Measurements from ENCODE around the gene RTF1.
A peak's percentile ranks its signal among the peaks of the same experiment; 100 is the strongest.
"Not testable (repeated sequence)": the region's sequence is repeated elsewhere in the genome, so short reads cannot be mapped to it uniquely, and the experiment has no call there.

Gene RTF1

GRCh38 chr15:41416742-41417417 lies at the start of gene RTF1:
RTF1 (plus strand) TSS chr15:41417095; CDS start chr15:41417116, 21 bp downstream.
- ATAC-seq = peak; percentile 92

DNA sequence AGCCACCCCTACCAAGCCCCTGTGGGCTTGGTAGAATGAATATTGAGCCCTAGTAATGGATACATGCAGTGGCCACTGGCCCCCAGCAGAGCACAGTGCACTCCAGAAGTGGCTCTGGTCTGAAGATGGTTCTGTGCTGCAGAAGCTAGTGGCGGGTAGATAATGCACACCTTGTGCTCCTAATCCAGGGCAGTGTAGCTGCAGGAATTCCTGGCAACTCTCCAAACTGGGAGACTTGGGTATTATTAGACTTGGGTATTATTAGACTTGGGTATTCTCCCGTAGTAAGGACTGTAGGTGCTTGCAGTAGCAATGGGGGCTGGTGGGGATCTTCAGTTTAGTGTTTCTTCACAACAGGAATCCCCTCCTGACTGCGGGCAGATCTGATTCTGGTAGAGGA lies 49.5 kb upstream of the RTF1 start:
- ATAC-seq = no peak

DNA sequence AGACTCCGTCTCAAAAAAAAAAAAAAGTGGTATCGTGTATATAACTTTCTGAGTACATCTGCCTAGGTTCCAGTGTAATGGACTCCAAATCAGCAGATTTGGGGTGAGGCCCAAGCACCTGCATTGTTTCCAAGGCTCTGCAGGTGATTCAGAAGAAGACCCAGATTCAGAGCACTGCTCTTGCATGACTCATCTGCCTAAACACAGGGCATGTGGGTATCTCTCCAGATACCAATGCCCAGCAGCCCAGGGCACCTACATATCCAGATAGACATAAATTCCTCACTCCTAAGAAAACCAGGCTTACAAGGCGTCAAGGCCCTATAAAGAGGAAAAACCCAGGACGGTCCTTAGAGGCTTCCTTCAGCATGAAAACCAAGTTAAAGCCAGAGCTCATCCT lies 38.9 kb upstream of the RTF1 start:
- ATAC-seq = no peak

DNA sequence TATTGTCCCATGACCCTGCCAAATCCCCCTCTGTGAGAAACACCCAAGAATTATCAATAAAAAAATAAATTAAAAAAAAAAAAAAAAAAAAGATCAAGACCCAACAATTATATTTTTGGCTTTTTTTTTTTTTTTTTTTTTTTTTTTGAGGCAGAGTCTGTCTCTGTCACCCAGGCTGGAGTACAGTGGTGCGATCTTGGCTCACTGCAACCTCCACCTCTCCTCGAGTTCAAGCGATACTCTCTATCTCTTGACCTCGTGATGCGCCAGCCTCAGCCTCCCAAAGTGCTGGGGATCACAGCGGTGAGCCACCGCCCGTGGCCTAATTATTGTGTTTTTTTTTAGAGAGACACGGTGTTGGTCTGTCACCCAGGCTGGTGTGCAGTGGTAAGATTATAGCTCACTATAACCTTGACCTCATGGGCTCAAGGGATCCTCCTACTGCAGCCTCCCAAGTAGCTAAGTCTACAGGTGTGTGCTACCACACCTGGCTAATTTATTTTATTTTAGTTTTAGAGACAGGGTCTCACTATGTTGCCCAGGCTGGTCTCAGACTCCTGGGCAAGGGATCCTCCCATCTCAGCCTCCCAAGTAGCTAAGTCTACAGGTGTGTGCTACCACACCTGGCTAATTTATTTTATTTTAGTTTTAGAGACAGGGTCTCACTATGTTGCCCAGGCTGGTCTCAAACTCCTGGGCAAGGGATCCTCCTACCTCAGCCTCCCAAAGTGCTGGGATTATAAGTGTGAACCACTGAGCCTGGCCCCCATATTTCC lies 32.7 kb upstream of the RTF1 start:
- not testable (repeated sequence) for ATAC-seq

DNA sequence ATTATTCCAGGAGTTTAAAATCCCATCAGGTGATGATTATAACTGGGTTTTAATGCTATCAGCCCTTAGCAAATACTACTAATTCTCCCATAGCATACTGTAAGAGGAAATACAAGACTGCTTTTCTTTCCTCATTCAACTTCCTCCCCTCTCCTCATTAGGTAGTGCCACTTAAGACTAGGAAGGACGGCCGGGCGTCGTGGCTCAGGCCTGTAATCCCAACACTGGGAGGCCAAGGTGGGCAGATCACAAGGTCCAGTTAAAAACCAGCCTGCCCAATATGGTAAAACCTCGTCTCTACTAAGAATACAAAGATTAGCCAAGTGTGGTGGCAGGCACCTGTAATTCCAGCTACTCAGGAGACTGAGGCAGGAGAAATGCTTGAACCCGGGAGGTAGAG lies 29.2 kb upstream of the RTF1 start:
- ATAC-seq = no peak

DNA sequence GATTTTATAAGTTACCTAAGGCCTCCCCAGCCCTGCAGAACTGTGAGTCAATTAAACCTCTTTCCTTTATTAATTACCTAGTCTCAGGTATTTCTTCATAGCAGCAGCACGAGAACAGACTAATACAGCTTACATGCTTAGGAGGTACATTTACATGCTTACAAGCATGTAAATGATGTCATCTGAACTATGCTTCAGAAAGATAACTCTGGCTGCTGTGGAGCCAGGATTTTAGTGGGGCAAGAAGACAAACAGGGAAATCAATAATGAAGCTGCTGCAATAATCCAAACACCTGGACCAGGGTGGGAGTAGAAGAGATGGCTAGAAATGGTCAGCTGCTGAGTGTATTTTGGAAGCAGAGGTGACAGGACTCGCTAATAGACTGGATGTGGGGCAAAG lies 24.2 kb upstream of the RTF1 start:
- no peak for ATAC-seq

GRCh38 chr15:41394924-41395323 lies 22.0 kb upstream of the RTF1 start:
- ATAC-seq = peak; percentile 80 to 86

DNA sequence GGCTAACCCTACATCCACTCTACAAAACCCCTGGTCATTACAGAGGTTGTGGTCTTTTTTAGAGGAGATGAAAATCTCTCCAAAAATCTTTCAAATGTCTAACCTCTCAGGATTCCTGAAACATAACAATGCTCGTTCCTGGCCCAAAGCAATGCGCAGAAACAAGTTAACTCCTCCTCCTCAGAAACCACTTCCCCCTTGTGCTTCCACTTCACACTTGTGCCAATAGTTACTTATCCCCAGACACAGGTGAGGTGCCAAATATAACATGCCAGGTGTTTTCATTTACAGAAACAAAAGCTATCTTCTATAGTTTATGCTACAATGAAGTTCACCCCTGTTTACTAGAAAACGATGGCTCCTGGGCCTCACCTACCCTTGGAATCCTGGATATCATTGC lies 20.8 kb upstream of the RTF1 start:
- no peak for ATAC-seq

GRCh38 chr15:41401904-41402267 lies 15.0 kb upstream of the RTF1 start:
- peak in 1 of 2 donors; percentile 3 for ATAC-seq

GRCh38 chr15:41407341-41407740 lies 9.6 kb upstream of the RTF1 start:
- no peak for ATAC-seq

DNA sequence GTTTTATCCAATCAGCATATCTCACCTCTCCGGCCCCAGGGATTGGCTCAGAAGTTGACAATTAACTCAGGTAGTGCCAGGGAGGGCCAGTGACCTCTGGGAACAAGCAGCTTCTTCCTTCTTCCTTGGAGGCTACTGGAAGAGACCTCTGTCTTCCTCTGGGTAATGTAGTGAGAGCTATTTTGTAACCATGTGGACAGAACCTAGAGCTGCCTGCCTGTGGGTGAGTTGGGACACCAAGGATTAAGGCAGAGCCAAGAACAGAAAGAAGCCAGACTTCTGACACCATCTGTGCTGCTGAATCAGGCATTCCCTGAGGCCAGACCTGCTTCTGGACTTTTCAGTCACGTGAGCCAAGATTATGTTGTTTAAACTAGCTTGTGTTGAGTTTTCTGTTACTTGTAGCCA lies 8.7 kb upstream of the RTF1 start:
- ATAC-seq = no peak

GRCh38 chr15:41411031-41411430 lies 5.9 kb upstream of the RTF1 start:
- no peak for ATAC-seq

- ATAC-seq = no peak
Measured at GRCh38 chr15:41411441-41411840, 5.5 kb upstream of the RTF1 start.

DNA sequence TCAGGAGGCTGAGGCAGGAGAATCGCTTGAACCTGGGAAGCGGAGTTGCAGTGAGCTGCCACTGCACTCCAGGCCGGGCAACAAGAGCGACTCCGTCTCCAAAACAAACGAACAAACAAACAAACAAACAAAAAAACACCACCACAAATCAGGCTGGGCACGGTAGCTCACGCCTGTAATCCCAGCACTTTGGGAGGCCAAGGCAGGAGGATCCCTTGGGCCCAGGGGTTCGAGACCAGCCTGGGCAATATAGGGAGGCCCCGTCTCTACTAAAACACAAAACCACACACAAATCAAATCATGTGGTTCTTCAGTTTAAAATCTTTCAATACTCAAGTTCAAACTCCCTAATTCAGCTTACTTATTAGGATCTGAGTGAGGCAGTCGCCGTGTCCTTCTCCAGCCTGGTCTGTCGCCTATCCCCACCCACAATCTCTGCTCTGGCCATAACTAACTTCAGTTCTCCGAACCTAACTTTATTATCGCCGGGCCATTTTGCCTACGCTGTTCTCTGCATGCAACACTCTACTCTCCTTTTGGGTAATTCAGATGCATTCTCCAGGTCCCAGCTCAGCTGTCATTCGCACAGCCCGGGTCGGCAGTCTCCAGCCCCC lies 660 bp upstream of the RTF1 start:
- no peak for ATAC-seq

DNA sequence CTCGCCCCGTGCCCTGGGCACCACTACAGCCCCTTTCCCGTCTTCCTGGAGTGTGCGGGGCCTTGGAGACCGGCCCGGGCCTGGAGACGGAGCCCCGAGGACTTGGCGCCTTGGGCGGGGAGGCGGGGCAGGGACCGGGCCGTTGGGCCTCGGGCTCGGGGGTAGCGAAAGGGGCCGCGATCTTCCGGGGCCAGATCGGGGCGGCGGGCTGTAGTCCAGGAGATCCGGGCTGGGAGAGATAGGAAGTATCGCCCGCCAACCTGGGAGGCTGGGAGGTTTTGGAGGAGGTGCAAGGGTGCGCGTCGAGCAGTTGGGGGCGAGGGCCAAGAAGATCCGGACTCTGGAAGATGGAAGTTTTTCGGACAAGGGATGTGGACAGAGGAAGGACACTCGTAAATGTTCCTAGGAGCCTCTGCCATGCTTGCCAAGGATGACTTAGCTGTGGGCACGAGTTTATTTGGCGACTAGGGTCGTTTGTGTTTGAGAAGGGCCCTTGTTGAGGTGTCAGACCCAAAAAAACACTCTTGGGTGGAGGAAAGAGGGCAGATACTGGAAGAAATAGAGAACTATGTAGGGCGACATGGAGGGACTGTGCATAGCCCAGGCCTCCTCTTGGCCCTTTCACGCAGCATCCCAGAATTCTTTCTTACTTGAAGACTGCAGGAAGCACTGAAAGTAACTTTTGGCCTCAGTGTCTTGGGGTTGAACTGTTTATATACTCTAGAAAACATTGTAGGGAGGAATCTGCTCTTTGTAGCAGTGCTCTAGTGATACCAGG lies 712 bp downstream of the RTF1 start:
- ATAC-seq = peak; percentile 45 to 53

DNA sequence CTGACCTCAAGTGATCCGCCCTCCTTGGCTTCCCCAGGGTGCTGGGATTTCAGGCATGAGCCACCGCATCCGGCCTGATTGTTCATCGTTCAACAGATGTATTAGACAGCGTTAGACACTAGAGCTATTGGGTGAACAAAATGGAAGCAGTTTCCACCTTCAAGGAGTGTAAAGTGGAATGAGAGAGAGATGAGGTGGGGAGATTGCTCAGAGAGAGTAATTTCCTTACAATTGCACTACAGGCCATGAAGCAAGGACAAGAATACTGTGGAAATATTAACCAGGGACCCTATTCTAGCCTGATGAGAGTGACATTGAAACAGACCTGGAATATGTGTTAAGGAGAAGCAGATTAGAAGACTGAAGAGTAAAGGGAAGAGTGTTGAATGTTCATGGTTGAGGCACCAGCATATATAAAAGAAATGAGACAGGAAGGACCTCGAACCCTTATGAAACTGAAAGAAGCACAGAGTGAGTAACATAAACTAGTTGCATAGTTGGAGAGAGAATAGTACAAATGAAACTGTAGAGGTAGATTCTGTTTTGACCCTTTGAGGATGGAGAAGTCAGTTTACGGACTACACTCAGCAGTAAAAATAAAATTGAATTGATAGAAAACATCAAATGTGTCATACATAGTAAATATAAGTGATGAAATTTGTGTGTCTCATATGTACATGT lies 7.2 kb downstream of the RTF1 start:
- ATAC-seq = peak; percentile 78 to 88

GRCh38 chr15:41424809-41425208 lies 7.9 kb downstream of the RTF1 start:
- ATAC-seq = no peak

DNA sequence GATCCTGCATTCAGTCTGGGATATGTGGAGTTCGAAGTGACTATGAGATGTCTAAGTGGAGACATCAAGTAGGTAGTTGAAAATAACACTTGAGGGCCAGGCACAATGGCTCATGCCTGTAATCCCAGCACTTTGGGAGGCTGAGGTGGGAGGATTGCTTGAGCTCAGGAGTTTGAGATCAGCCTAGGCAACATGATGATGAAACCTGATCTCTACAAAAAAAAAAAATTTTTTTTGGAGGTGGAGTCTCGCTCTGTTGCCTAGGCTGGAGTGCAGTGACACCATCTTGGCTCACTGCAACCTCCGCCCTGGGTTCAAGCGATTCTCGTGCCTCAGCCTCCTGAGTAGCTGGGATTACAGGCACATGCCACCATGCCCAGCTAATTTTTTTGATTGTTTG lies 9.0 kb downstream of the RTF1 start:
- not testable (repeated sequence) for ATAC-seq

- ATAC-seq = peak; percentile 75 to 87
Measured at GRCh38 chr15:41429003-41429890, 12.4 kb downstream of the RTF1 start.

DNA sequence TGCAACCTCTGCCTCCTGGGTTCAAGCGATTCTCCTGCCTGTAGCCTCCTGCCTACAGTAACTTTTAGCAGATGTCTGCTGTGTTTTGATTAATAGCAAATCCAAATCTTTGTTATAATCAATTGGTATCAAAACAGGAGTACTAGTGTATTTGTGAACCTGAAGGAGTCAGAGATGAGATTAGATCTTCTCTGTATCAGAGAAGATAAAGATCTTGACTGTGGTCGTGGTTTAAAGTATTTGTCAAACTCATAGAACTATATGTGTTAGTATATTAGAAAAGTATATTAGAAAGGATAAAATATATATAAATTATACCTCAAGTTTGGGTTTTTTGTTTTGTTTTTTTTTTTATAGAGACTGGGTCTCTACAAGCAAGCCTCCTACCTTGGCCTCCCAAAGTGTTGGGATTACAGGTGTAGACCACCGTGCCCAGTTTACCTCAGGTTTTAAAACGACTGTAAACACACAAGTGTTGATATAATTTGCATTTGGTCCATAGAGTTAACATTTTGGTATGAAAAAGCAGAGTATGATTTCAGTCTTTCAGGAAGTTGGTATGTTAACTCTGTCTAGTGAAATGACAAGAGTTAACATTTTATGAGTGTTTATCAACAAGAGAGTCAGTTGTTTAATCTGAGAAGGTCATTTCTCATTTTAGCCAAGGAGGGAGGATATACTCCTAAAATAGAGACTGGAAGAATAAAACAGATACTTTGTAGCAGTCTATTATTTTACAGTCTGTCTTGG lies 18.3 kb downstream of the RTF1 start:
- peak; percentile 38 to 59 for ATAC-seq

DNA sequence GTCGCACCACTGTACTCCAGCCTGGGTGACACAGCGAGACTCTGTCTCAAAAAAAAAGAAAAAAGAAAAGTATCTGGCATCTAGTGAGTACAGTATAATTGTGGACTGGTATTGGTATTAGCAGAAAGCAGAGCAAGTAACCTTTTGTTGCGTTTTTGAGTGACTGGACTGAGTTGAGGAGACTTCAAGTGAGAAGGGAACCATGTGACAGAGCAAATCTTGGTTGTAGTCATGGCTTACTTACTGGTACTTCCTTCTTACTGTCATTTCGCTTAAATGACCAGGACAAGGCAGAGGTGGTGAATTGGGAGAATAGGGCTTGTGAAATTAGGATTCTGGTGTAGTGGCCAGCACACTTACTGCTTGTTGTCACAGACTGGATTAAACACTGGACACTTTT lies 20.6 kb downstream of the RTF1 start:
- ATAC-seq = no peak
